Natural killer cell (primary cell): ENCODE results near the gene KDSR. TPM values are rescaled to one million over a fixed set of nuclear protein-coding genes. Genes with fewer than 3 reads are reported as not detected.

Experiments used
- ATAC-seq, 3 donors: fragments of 150-1000 bp in 2 of 3; fragments of 200-7000 bp in 1 of 3; cut with Tn5 transposase; 1 replicate in 1 of 3; 2 replicates in 2 of 3; pipeline ENCODE4 v1.10.0; 2021; ENCODE audit warnings: mild to moderate bottlenecking in 2 of 3, moderate library complexity in 2 of 3
- DNase-seq, 2 donors: peaks; one replicate each; pipeline versions ENCODE4 v3.0.0 to v3.0.0-alpha.2; 2013 to 2021; ENCODE audit warnings: mixed read lengths in 1 of 2
- H3K27ac ChIP-seq: one replicate; pipeline ENCODE4 v1.5.1; 2013; ENCODE audit warnings: mild to moderate bottlenecking, low read length
- H3K27me3 ChIP-seq: one replicate; pipeline ENCODE4 v1.6.1; 2013; ENCODE audit warnings: low read length; ENCODE audit not compliant: control insufficient read depth, insufficient read depth
- H3K36me3 ChIP-seq: one replicate; pipeline ENCODE4 v1.6.1; 2013; ENCODE audit warnings: low read length; ENCODE audit not compliant: control insufficient read depth, insufficient read depth
- H3K4me1 ChIP-seq: one replicate; pipeline ENCODE4 v1.6.1; 2013; ENCODE audit warnings: low read length; ENCODE audit not compliant: control insufficient read depth, insufficient read depth
- H3K4me3 ChIP-seq: one replicate; pipeline ENCODE4 v1.5.1; 2013; ENCODE audit warnings: low read length
- H3K9me3 ChIP-seq: one replicate; pipeline ENCODE4 v1.6.1; 2013; ENCODE audit warnings: low read length; ENCODE audit not compliant: control insufficient read depth, insufficient read depth
- H3K27ac Mint-ChIP-seq, 2 donors: one replicate each; pipeline ENCODE4 v1.8.0; 2022; ENCODE audit warnings: mild to moderate bottlenecking in 2 of 2, mixed read lengths in 2 of 2, moderate library complexity in 1 of 2
- H3K27me3 Mint-ChIP-seq, 2 donors: one replicate each; pipeline ENCODE4 v1.8.0; 2022; ENCODE audit warnings: low read depth in 2 of 2, mixed read lengths in 2 of 2
- H3K36me3 Mint-ChIP-seq: one replicate; pipeline ENCODE4 v1.8.0; 2022; ENCODE audit warnings: mixed read lengths
- H3K4me1 Mint-ChIP-seq, 2 donors: one replicate each; pipeline ENCODE4 v1.8.0; 2022; ENCODE audit warnings: mixed read lengths in 2 of 2
- H3K4me3 Mint-ChIP-seq: one replicate; pipeline ENCODE4 v1.8.0; 2022; ENCODE audit warnings: mild to moderate bottlenecking, moderate library complexity, mixed read lengths
- H3K9me3 Mint-ChIP-seq, 2 donors: one replicate each; pipeline ENCODE4 v1.8.0; 2022; ENCODE audit warnings: mixed read lengths in 2 of 2
- CTCF ChIP-seq: fragments of 200-600 bp; IDR thresholded peaks from one replicate; pipeline ENCODE4 v1.8.0; 2022; ENCODE audit warnings: antibody characterized with exemption
- WGBS: methylation state at CpG from one replicate; pipeline ENCODE4 v1.1.7; 2013; ENCODE audit warnings: missing lambda C conversion rate; ENCODE audit not compliant: insufficient coverage; 5-methylcytosine and 5-hydroxymethylcytosine counted together
- intact Hi-C: fragments of 100-400 bp; cut with micrococcal nuclease; formaldehyde crosslinking; loops from one replicate; pipeline ENCODE4 v1.14.2; 2022
- total RNA-seq, 4 donors: library from RNA; stranded (reverse); fragments of 120-200 nt in 1 of 4; gene quantifications; one replicate each; pipeline versions ENCODE4 v1.2.3 to v1.2.4, GENCODE V29; 2013 to 2022

Gene KDSR
- total RNA-seq, 3 donors from 2014 or later (not counting 1 experiment from before 2014, with no cell fraction given): 11.1 to 15.1 (median 11.6) TPM

- TF ChIP-seq CTCF: no peak
- Mint-ChIP-seq H3K9me3 (no peaks in the 10 kb centered on the region), H3K4me3 (no peak overlapping the region), H3K4me1 (peaks cover 71 to 73% of the 10 kb centered on the region in 2 donors), H3K27ac (peak overlapping the region in 1 of 2 donors; percentile 46), H3K36me3 (no peaks in the 10 kb centered on the region), H3K27me3 (no peaks in the 10 kb centered on the region)
- DNase-seq (no peak), ATAC-seq (no peak)
- Histone ChIP-seq H3K4me1 (peaks cover 16% of the 10 kb centered on the region), H3K27ac (no peak overlapping the region), H3K9me3 (no peaks in the 10 kb centered on the region), H3K4me3 (no peak overlapping the region), H3K27me3 (no peaks in the 10 kb centered on the region), H3K36me3 (peaks cover 2% of the 10 kb centered on the region)
- intact Hi-C loops: no loop called here
- 94% methylated on average over 6 of the region's 6 CpGs for WGBS
Measured at GRCh38 chr18:63306249-63306648, 60.8 kb downstream of the KDSR start.

GRCh38 chr18:63303547-63303946, 63.5 kb downstream of the KDSR start:
- H3K36me3 Mint-ChIP-seq: no peaks in the 10 kb centered on the region
- no peak for TF ChIP-seq CTCF
- WGBS: 80% methylated on average over 1 of the region's 3 CpGs
- no peaks in the 10 kb centered on the region for H3K9me3 Mint-ChIP-seq
- no peak overlapping the region for H3K27ac ChIP-seq
- no peak for DNase-seq
- peaks cover 79 to 85% of the 10 kb centered on the region in 2 donors for H3K4me1 Mint-ChIP-seq
- H3K9me3 ChIP-seq: no peaks in the 10 kb centered on the region
- H3K27me3 Mint-ChIP-seq: no peaks in the 10 kb centered on the region
- intact Hi-C loops: loop anchor here (5.0 kb wide), 1 partner anchor 36 kb away; no protein-coding TSS in a partner anchor
- no peaks in the 10 kb centered on the region for H3K27me3 ChIP-seq
- no peak overlapping the region for H3K4me3 Mint-ChIP-seq
- H3K36me3 ChIP-seq: no peaks in the 10 kb centered on the region
- H3K4me3 ChIP-seq: no peak overlapping the region
- H3K27ac Mint-ChIP-seq: peak overlapping the region; percentile 45 to 90
- peaks cover 33% of the 10 kb centered on the region for H3K4me1 ChIP-seq
- no peak for ATAC-seq

GRCh38 chr18:63302636-63303405, 64.2 kb downstream of the KDSR start:
- 25% methylated on average over 3 of the region's 5 CpGs for WGBS
- H3K36me3 Mint-ChIP-seq: no peaks in the 10 kb centered on the region

More at GRCh38 chr18:63302636-63303405, 64.2 kb downstream of the KDSR start:
- H3K9me3 ChIP-seq: no peaks in the 10 kb centered on the region
- DNase-seq: no peak
- H3K4me3 ChIP-seq: no peak overlapping the region
- H3K27ac Mint-ChIP-seq: peak overlapping the region; percentile 70 to 90
- intact Hi-C loops: loop anchor here (5.0 kb wide), 1 partner anchor 36 kb away; no protein-coding TSS in a partner anchor
- TF ChIP-seq CTCF: no peak
- peak overlapping the region; percentile 37 for H3K4me3 Mint-ChIP-seq
- H3K9me3 Mint-ChIP-seq: no peaks in the 10 kb centered on the region
- H3K4me1 ChIP-seq: peaks cover 35% of the 10 kb centered on the region
- no peaks in the 10 kb centered on the region for H3K27me3 ChIP-seq
- peaks cover 2% of the 10 kb centered on the region for H3K36me3 ChIP-seq
- ATAC-seq: no peak
- H3K27me3 Mint-ChIP-seq: no peaks in the 10 kb centered on the region
- no peak overlapping the region for H3K27ac ChIP-seq
- peaks cover 78 to 87% of the 10 kb centered on the region in 2 donors for H3K4me1 Mint-ChIP-seq
